Fibroblast of the aortic adventitia (primary cell): Measurements from ENCODE around the gene NT5C3A. TPM values are rescaled to one million over a fixed set of nuclear protein-coding genes. Genes with fewer than 3 reads are reported as not detected.
"Not testable (repeated sequence)": the region's sequence is repeated elsewhere in the genome, so short reads cannot be mapped to it uniquely, and the experiment has no call there.

Experiments
- DNase-seq: peaks from one replicate; pipeline ENCODE4 v3.0.0-alpha.2; 2010; ENCODE audit warnings: low read depth
- H3K4me3 ChIP-seq: 2 replicates; pipeline ENCODE4 v1.5.1; 2011; ENCODE audit warnings: low read depth, mild to moderate bottlenecking, control low read depth, low read length, moderate library complexity
- CTCF ChIP-seq: IDR thresholded peaks from 2 replicates; pipeline ENCODE4 v1.5.1; 2011; ENCODE audit warnings: mild to moderate bottlenecking, low read length, control low read depth, inconsistent platforms; ENCODE audit not compliant: insufficient read depth
- total RNA-seq: library from RNA; depleted of rRNA; stranded (reverse); fragments of >200 nt; gene quantifications from 2 replicates; pipeline ENCODE4 v1.2.3, GENCODE V29; 2012; ENCODE audit warnings: low replicate concordance

The NT5C3A gene
- total RNA-seq, 1 donor, result 26.8 TPM

DNA sequence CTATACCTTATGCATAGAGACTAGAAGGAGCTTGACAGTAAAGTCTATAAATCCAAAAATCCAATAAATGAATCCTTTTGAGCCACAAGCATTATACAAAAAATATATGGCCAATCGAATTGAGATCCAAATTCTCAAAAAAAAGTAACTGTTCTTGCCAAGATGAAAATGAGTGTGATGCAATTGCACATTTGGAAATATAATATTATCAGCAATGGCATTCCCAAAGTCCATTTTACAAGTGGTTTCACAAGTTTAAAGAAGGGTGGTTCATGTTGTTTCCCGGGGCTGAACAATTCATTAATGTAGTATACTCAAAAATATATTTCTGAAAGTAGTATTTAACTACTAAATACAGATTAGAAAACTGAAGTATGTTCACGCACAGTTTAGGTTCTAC is 39.3 kb upstream of the NT5C3A start:
- DNase-seq, result peak; percentile 50
- no peak for TF ChIP-seq CTCF

DNA sequence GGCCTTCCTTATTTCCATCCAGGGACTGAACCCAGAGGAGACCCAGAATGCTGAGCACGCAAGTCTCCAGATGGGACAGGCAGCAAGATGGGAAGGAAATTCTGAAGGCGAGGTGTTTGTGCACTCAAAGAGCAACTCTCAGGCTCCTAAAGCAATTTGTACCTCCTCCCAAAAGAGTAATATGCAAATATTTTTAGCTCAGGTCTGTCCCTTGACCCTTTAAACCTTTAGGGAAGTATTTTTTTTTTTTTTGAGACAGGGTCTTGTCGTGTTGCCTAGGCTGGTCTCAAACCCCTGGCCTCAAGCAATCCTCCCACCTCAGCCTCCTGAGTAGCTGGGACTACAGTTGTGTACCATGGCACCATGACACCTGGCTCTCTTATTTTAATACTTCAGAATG is 38.2 kb upstream of the NT5C3A start:
- no peak overlapping the region for H3K4me3 ChIP-seq
- DNase-seq, result no peak

More for the DNA sequence above, 39.3 kb upstream of the NT5C3A start:
- H3K4me3 ChIP-seq, result no peak overlapping the region

DNA sequence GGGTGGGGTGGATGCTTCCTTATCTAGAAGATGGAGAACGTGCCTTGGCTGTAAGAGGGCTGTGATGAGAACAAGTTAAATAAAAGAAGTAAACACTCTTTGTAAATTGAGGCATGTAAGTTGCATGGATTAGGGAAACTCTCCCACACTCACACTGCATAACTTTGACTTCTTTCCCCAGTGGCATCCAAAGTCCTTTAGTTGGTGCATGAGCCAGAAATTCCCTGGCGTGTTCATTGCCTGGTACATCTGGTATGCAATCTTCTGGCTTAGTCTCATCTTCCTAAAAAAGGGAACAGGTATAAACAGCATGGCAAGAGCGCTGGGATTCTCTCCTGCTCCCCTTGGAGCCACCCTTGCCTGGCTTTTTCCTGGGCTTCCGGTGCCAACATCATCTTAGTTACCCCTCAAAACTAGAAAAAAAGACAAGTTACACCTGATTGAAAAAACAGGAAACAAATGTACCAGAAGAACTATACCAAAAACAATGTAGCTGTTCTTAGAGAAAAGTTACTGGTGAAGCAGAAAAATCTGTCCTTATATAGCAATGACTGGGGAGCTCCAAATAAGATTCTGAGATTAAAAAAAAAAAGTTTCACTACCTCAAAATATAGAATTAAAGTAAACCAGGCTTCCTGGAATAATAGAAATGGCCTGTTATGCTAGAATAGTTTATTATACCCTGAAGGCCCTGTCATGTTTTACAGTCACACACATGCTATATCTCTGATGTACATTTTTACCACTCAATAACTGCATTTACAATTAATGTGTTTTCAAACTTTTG is 36.8 kb upstream of the NT5C3A start:
- no peak overlapping the region for H3K4me3 ChIP-seq
- no peak for TF ChIP-seq CTCF
- no peak for DNase-seq

More for the DNA sequence above, 38.2 kb upstream of the NT5C3A start:
- TF ChIP-seq CTCF, result no peak

GRCh38 chr7:33094745-33095275 is 32.2 kb upstream of the NT5C3A start:
- not testable (repeated sequence) for DNase-seq, H3K4me3 ChIP-seq

DNA sequence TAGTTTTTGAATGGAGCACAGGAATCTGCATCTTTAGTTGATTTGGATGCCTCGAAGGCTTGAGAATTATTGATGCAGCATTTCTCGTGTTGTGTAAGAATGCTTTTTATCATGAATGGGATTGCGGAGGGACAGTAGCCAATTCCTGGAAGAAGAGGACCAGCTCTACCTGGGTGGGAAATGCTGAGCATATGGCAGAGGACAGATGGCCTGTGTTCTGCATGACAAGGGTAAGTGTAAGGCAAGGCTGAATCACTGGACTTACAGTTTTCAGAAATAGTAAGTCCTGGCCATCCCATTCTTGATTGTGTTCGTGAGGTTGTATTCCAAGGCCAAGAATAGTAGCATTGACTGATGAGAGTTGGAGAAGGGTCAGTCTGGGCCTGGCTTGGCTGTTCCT is 30.7 kb upstream of the NT5C3A start:
- TF ChIP-seq CTCF, result no peak
- DNase-seq, result peak; percentile 25
- no peak overlapping the region for H3K4me3 ChIP-seq

GRCh38 chr7:33091641-33092191 is 29.1 kb upstream of the NT5C3A start:
- H3K4me3 ChIP-seq, result no peak overlapping the region
- no peak for TF ChIP-seq CTCF
- DNase-seq, result no peak

- DNase-seq, result peak; percentile 56
- TF ChIP-seq CTCF, result no peak
- no peak overlapping the region for H3K4me3 ChIP-seq
These were observed 28.5 kb upstream of the NT5C3A start for GRCh38 chr7:33091111-33091531.
